HG02678 (cell line): ENCODE results near the gene SLCO3A1.
"Not testable (repeated sequence)": the region's sequence is repeated elsewhere in the genome, so short reads cannot be mapped to it uniquely, and the experiment has no call there.

Experiments used
- ATAC-seq: cut with Tn5 transposase; IDR thresholded peaks from one replicate; pipeline ENCODE4 v1.9.1; 2021; ENCODE audit warnings: mild to moderate bottlenecking, moderate library complexity; ENCODE audit not compliant: unreplicated experiment

The SLCO3A1 gene

GRCh38 chr15:91961357-91961756 lies 107.8 kb downstream of the SLCO3A1 start:
- no peak for ATAC-seq

GRCh38 chr15:91963747-91964146 lies 110.2 kb downstream of the SLCO3A1 start:
- ATAC-seq: not testable (repeated sequence)

GRCh38 chr15:91965501-91966193 lies 112.1 kb downstream of the SLCO3A1 start:
- ATAC-seq: no peak

- ATAC-seq: no peak
Observed at GRCh38 chr15:91966194-91966552, 112.7 kb downstream of the SLCO3A1 start.

- no peak for ATAC-seq
Observed at GRCh38 chr15:91967935-91968606, 114.6 kb downstream of the SLCO3A1 start.

GRCh38 chr15:91968610-91969009 lies 115.1 kb downstream of the SLCO3A1 start:
- no peak for ATAC-seq

GRCh38 chr15:91970142-91970541 lies 116.6 kb downstream of the SLCO3A1 start:
- ATAC-seq: no peak

GRCh38 chr15:91973481-91973880 lies 120.0 kb downstream of the SLCO3A1 start:
- no peak for ATAC-seq

GRCh38 chr15:91974321-91974720 lies 120.8 kb downstream of the SLCO3A1 start:
- ATAC-seq: no peak

GRCh38 chr15:91975241-91975978 lies 121.9 kb downstream of the SLCO3A1 start:
- ATAC-seq: no peak

- no peak for ATAC-seq
Observed at GRCh38 chr15:91976966-91977365, 123.5 kb downstream of the SLCO3A1 start.

GRCh38 chr15:91980502-91981267 lies 127.2 kb downstream of the SLCO3A1 start:
- ATAC-seq: no peak

- ATAC-seq: no peak
Observed at GRCh38 chr15:91981821-91982800, 128.6 kb downstream of the SLCO3A1 start.

- ATAC-seq: no peak
Observed at GRCh38 chr15:91983729-91984340, 130.3 kb downstream of the SLCO3A1 start.

- no peak for ATAC-seq
Observed at GRCh38 chr15:91985297-91985696, 131.8 kb downstream of the SLCO3A1 start.

GRCh38 chr15:91988071-91988470 lies 134.6 kb downstream of the SLCO3A1 start:
- ATAC-seq: no peak

GRCh38 chr15:91988655-91989054 lies 135.1 kb downstream of the SLCO3A1 start:
- no peak for ATAC-seq

GRCh38 chr15:91989821-91990220 lies 136.3 kb downstream of the SLCO3A1 start:
- no peak for ATAC-seq

GRCh38 chr15:91992945-91993344 lies 139.4 kb downstream of the SLCO3A1 start:
- no peak for ATAC-seq

- no peak for ATAC-seq
Observed at GRCh38 chr15:91995146-91995545, 141.6 kb downstream of the SLCO3A1 start.
